H1 (cell line): Measurements from ENCODE around the gene RIPOR2. TPM values are rescaled to one million over a fixed set of nuclear protein-coding genes. Genes with fewer than 3 reads are reported as not detected.

Experiments
- CTCF ChIA-PET: fragments of 300-600 bp; sonication (Branson Sonifier 250); formaldehyde crosslinking; loops from one replicate; lab custom pipeline; 2021; ENCODE audit not compliant: partially characterized antibody; lab: Charles Lee
- POLR2A ChIA-PET: fragments of 300-600 bp; sonication (Branson Sonifier 250); formaldehyde crosslinking; loops from one replicate; lab custom pipeline; 2021; ENCODE audit warnings: inconsistent platforms; ENCODE audit not compliant: partially characterized antibody; lab: Charles Lee
- DNase-seq, 2 experiments: peaks; one replicate each; pipeline versions ENCODE4 v3.0.0 to v3.0.0-alpha.2; 2010 to 2022; ENCODE audit warnings: low spot score in 2 of 2, low read depth in 1 of 2, mixed read lengths in 1 of 2
- FAIRE-seq: peaks from 2 replicates; lab custom pipeline; 2011; peaks lifted over from hg19 to GRCh38; lab: Jason Lieb, UNC
- H2AFZ ChIP-seq: 2 replicates; pipeline ENCODE4 v1.8.1; 2012; ENCODE audit warnings: low read length, inconsistent platforms
- H2AK5ac ChIP-seq: 2 replicates; pipeline ENCODE4 v1.6.1; 2013; ENCODE audit warnings: low read depth, low read length
- H2BK120ac ChIP-seq: replicated peaks from 2 replicates; pipeline ENCODE3; 2013; ENCODE audit warnings: low read depth, low read length, inconsistent platforms
- H2BK12ac ChIP-seq: 2 replicates; pipeline ENCODE4 v1.6.1; 2013; ENCODE audit warnings: low read depth, low read length
- H2BK15ac ChIP-seq: 2 replicates; pipeline ENCODE4 v1.6.1; 2013; ENCODE audit warnings: low read length
- H2BK20ac ChIP-seq: 2 replicates; pipeline ENCODE4 v1.6.1; 2013; ENCODE audit warnings: low read length
- H2BK5ac ChIP-seq: 2 replicates; pipeline ENCODE4 v1.6.1; 2013; ENCODE audit warnings: low read depth, low read length
- H3K14ac ChIP-seq: 2 replicates; pipeline ENCODE4 v1.6.1; 2013; ENCODE audit warnings: inconsistent platforms; ENCODE audit not compliant: insufficient read length
- H3K18ac ChIP-seq: 2 replicates; pipeline ENCODE4 v1.6.1; 2013; ENCODE audit warnings: low read length; ENCODE audit errors: extremely low read depth
- H3K23ac ChIP-seq: 2 replicates; pipeline ENCODE4 v1.6.1; 2013; ENCODE audit warnings: inconsistent platforms; ENCODE audit not compliant: insufficient read length
- H3K23me2 ChIP-seq: 2 replicates; pipeline ENCODE4 v1.6.1; 2013; ENCODE audit warnings: low read depth, low read length
- H3K27ac ChIP-seq: 2 replicates; pipeline ENCODE4 v1.6.1; 2011; ENCODE audit warnings: low read depth, low read length, inconsistent platforms
- H3K27me3 ChIP-seq, 4 experiments: replicated peaks in 1 of 4; 1 replicate in 1 of 4; 2 replicates in 3 of 4; pipeline versions ENCODE4 v1.6.1 to v1.8.1; 2011 to 2013; ENCODE audit warnings: low read length in 3 of 4, mild to moderate bottlenecking in 3 of 4, inconsistent platforms in 2 of 4, mixed read lengths in 2 of 4, moderate library complexity in 1 of 4; ENCODE audit not compliant: control insufficient read depth in 3 of 4, insufficient read depth in 3 of 4; ENCODE audit errors: extremely low read depth in 1 of 4
- H3K36me3 ChIP-seq, 4 experiments: 2 replicates each; pipeline versions ENCODE4 v1.6.1 to v1.8.1; 2011 to 2013; ENCODE audit warnings: mild to moderate bottlenecking in 4 of 4, low read length in 3 of 4, moderate library complexity in 2 of 4, control low read depth in 1 of 4, inconsistent platforms in 1 of 4; ENCODE audit not compliant: insufficient read depth in 4 of 4, control insufficient read depth in 2 of 4
- H3K4ac ChIP-seq: replicated peaks from 2 replicates; pipeline ENCODE3; 2013; ENCODE audit warnings: low read length, low read depth, mixed read lengths, inconsistent platforms; ENCODE audit not compliant: insufficient read length
- H3K4me1 ChIP-seq, 4 experiments: replicated peaks in 1 of 4; 1 replicate in 1 of 4; 2 replicates in 3 of 4; pipeline versions ENCODE4 v1.6.1 to v1.8.1; 2011 to 2013; ENCODE audit warnings: low read length in 3 of 4, inconsistent platforms in 2 of 4, mixed read lengths in 1 of 4; ENCODE audit not compliant: insufficient read depth in 4 of 4, control insufficient read depth in 3 of 4
- H3K4me2 ChIP-seq, 2 experiments: 2 replicates each; pipeline versions ENCODE4 v1.6.1 to v1.8.1; 2011 to 2013; ENCODE audit warnings: low read depth in 2 of 2, low read length in 2 of 2, control low read depth in 1 of 2, inconsistent platforms in 1 of 2, mild to moderate bottlenecking in 1 of 2; ENCODE audit not compliant: insufficient read depth in 1 of 2
- H3K4me3 ChIP-seq, 4 experiments: fragments of 200-600, 300-600 bp in 1 of 4; sonication (generic), shearing (Covaris generic), sonication (Bioruptor Twin) in 1 of 4; 2 replicates each; pipeline versions ENCODE4 v1.5.1 to v1.8.1; 2011 to 2016; ENCODE audit warnings: low read length in 4 of 4, low read depth in 3 of 4, control low read depth in 2 of 4, inconsistent platforms in 2 of 4, mild to moderate bottlenecking in 2 of 4, mixed read lengths in 1 of 4, moderate library complexity in 1 of 4; ENCODE audit not compliant: insufficient read depth in 2 of 4; ENCODE audit errors: extremely low read depth in 1 of 4
- H3K56ac ChIP-seq: replicated peaks from 2 replicates; pipeline ENCODE3; 2013; ENCODE audit warnings: low read depth, mild to moderate bottlenecking, mixed read lengths, low read length, inconsistent platforms; ENCODE audit not compliant: insufficient read length
- H3K79me1 ChIP-seq: 2 replicates; pipeline ENCODE4 v1.6.1; 2013; ENCODE audit warnings: low read depth, low read length, control low read depth
- H3K79me2 ChIP-seq, 2 experiments: 2 replicates each; pipeline versions ENCODE4 v1.6.1 to v1.8.1; 2012 to 2013; ENCODE audit warnings: low read length in 2 of 2, mild to moderate bottlenecking in 2 of 2, inconsistent platforms in 1 of 2; ENCODE audit not compliant: insufficient read depth in 2 of 2, control insufficient read depth in 1 of 2
- H3K9ac ChIP-seq, 4 experiments: replicated peaks in 1 of 4; 1 replicate in 1 of 4; 2 replicates in 3 of 4; pipeline versions ENCODE4 v1.6.1 to v1.8.1; 2011 to 2013; ENCODE audit warnings: low read depth in 3 of 4, low read length in 3 of 4, control low read depth in 2 of 4, mild to moderate bottlenecking in 2 of 4, moderate library complexity in 2 of 4, inconsistent platforms in 1 of 4; ENCODE audit errors: extremely low read depth in 1 of 4
- H3K9me3 ChIP-seq, 2 experiments: 2 replicates each; pipeline versions ENCODE4 v1.6.1 to v1.8.1; 2012 to 2013; ENCODE audit warnings: mild to moderate bottlenecking in 2 of 2, moderate library complexity in 2 of 2, control low read depth in 1 of 2, inconsistent platforms in 1 of 2, low read depth in 1 of 2, low read length in 1 of 2, mixed read lengths in 1 of 2; ENCODE audit not compliant: insufficient read depth in 2 of 2
- H4K20me1 ChIP-seq, 2 experiments: replicated peaks in 1 of 2; 2 replicates each; pipeline versions ENCODE3 to v1.8.1; 2011 to 2013; ENCODE audit warnings: inconsistent platforms in 2 of 2, low read length in 2 of 2, mild to moderate bottlenecking in 1 of 2; ENCODE audit not compliant: insufficient read depth in 2 of 2, control insufficient read depth in 1 of 2
- H4K5ac ChIP-seq: 2 replicates; pipeline ENCODE4 v1.6.1; 2013; ENCODE audit warnings: low read length, low read depth, mixed read lengths, inconsistent platforms; ENCODE audit not compliant: insufficient read length
- H4K8ac ChIP-seq: 2 replicates; pipeline ENCODE4 v1.8.0; 2013; ENCODE audit warnings: mild to moderate bottlenecking, moderate library complexity, low read length, inconsistent platforms; ENCODE audit not compliant: insufficient read depth; ENCODE audit errors: extremely low read depth
- H4K91ac ChIP-seq: replicated peaks from 2 replicates; pipeline ENCODE3; 2013; ENCODE audit warnings: low read length, mixed read lengths, inconsistent platforms; ENCODE audit not compliant: insufficient read length
- SAP30 ChIP-seq: fragments of 300-600 bp; sonication (generic); IDR thresholded peaks from 2 replicates; pipeline ENCODE4 v1.7.1; 2012; ENCODE audit warnings: low read length, moderate library complexity, mild to moderate bottlenecking, inconsistent platforms; ENCODE audit not compliant: insufficient read depth, insufficient replicate concordance
- SIN3A ChIP-seq, 2 experiments: IDR thresholded peaks in 1 of 2; conservative IDR thresholded peaks in 1 of 2; 2 replicates each; pipeline ENCODE4 v1.6.1; 2011 to 2012; ENCODE audit warnings: low read length in 2 of 2, improper control_type of control experiment in 1 of 2, low read depth in 1 of 2, mild to moderate bottlenecking in 1 of 2
- WGBS, 2 experiments: shearing (Covaris generic) in 1 of 2; methylation state at CpG; one replicate each; pipeline versions ENCODE4 v1.1.6 to v1.1.7; 2013 to 2015; ENCODE audit warnings: low lambda C conversion rate in 2 of 2, mixed read lengths in 2 of 2, inconsistent platforms in 1 of 2, low coverage in 1 of 2, missing lambda C conversion rate in 1 of 2; ENCODE audit not compliant: insufficient replicate concordance in 2 of 2, insufficient coverage in 1 of 2, insufficient read length in 1 of 2; ENCODE audit errors: extremely low coverage in 1 of 2, missing lambda C conversion rate in 1 of 2; 5-methylcytosine and 5-hydroxymethylcytosine counted together
- polyA plus RNA-seq, 7 experiments: library from polyadenylated mRNA; depleted of rRNA in 3 of 7; stranded (reverse) in 5 of 7; unstranded in 2 of 7; fragments of >200 nt in 5 of 7; fragments of 200-250 nt in 2 of 7; gene quantifications; 1 replicate in 5 of 7; 2 replicates in 1 of 7; 4 replicates in 1 of 7; pipeline versions ENCODE4 v1.2.1 to v1.2.3, GENCODE V29; 2011 to 2013; ENCODE audit warnings: missing spikeins in 2 of 7, mixed read lengths in 2 of 7
- total RNA-seq: library from RNA; stranded (reverse); fragmentation: NEBNext Ultra II Directional; extraction: Animal tissue kit (Norgen Biotek cat#: 25700); gene quantifications from 2 replicates; pipeline ENCODE4 v1.2.1, GENCODE V29; 2021

RIPOR2 gene
- total and polyA plus RNA-seq, 2 of the 8 experiments (the other 6 are each of a cell fraction or from before 2014, with no cell fraction given) = 16.7 to 45.6 TPM

GRCh38 chr6:24936641-24937317 is 1.0 kb upstream of the RIPOR2 start:
- H4K20me1 ChIP-seq = no peaks in the 10 kb centered on the region
- H4K8ac ChIP-seq = no peak overlapping the region
- H3K36me3 ChIP-seq = no peaks in the 10 kb centered on the region
- no peaks in the 10 kb centered on the region for H3K9me3 ChIP-seq
- no peaks in the 10 kb centered on the region; a peak in 1 of 7 replicates for H3K27me3 ChIP-seq
- DNase-seq = no peak
- no peak overlapping the region for H3K23ac ChIP-seq
- H3K4me2 ChIP-seq = no peak overlapping the region
- 0 out of 2 replicates have a peak overlapping the region, but pooled peaks have one; percentile 1 for H2BK12ac ChIP-seq
- no peak overlapping the region for H3K56ac ChIP-seq
- no peak overlapping the region for H3K18ac ChIP-seq
- peaks cover 0 to 15% (median 12%) of the 10 kb centered on the region in 4 experiments; a peak in 5 of 7 replicates for H3K4me1 ChIP-seq
- no peak overlapping the region for H3K4ac ChIP-seq
- WGBS, 2 experiments = 89% methylated on average over 5 of the region's 5 CpGs; no CpG with 5 or more reads in 1 of the 2 experiments
- no peak overlapping the region for H3K9ac ChIP-seq
- H2AK5ac ChIP-seq = no peak overlapping the region
- peak overlapping the region; percentile 88 for H4K91ac ChIP-seq
- peak overlapping the region; percentile 76 for H2BK120ac ChIP-seq
- no peak overlapping the region for H3K4me3 ChIP-seq
- no peaks in the 10 kb centered on the region for H3K79me1 ChIP-seq
- POLR2A ChIA-PET = interaction anchor here (1.0 to 1.3 kb wide), 5 partner anchors 11 to 27 kb away, joined by 3 to 4 read pairs (median 3); no protein-coding TSS in a partner anchor
- no peak overlapping the region for H2BK5ac ChIP-seq
- CTCF ChIA-PET = interaction anchor here (0.9 to 8.5 kb wide), 17 partner anchors 13 to 329 kb away, joined by 3 to 138 read pairs (median 6); no protein-coding TSS in a partner anchor
- H3K27ac ChIP-seq = no peak overlapping the region
- H3K23me2 ChIP-seq = no peaks in the 10 kb centered on the region
- no peak overlapping the region for H4K5ac ChIP-seq
- no peak for FAIRE-seq
- no peak overlapping the region for H2AFZ ChIP-seq
- H2BK20ac ChIP-seq = peak overlapping the region; percentile 62; the same call in 1 of the 2 replicates
- TF ChIP-seq SAP30 (no peak), SIN3A (conservative IDR thresholded peaks at IDR 0.05 in 1 of 2, IDR thresholded peaks at IDR 0.05 in 1 of 2; ENCODE audit: low read depth in 1 of 2, low read length in 2 of 2) (no peak)
- H3K79me2 ChIP-seq = peaks cover 0 to 33% of the 10 kb centered on the region in 2 experiments; a peak in 2 of 4 replicates
- H2BK15ac ChIP-seq = no peak overlapping the region
- H3K14ac ChIP-seq = no peak overlapping the region
